ENCODE results near the gene METTL25B.

DNA sequence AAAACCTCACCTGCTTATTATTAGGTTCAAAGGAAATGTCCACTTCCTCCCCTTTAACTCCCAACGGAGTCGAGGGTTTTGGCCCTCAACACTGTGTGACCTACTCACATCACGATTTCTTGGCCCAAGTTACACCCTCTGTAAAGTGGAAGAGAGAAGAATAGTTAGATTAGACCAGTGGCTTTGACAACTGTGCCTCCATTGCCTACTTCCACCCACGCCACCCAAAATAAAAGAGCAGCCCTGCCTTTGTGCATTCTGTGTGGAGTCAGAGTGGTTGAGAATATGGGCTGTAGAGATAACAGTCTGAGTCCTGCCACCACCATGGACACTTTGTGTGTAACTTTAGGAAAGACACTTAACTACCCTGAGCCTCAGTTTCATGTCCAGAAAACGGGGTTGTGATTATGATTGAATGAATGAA, 27.3 kb downstream of the METTL25B start:
- TF ChIP-seq, protein P1, sequence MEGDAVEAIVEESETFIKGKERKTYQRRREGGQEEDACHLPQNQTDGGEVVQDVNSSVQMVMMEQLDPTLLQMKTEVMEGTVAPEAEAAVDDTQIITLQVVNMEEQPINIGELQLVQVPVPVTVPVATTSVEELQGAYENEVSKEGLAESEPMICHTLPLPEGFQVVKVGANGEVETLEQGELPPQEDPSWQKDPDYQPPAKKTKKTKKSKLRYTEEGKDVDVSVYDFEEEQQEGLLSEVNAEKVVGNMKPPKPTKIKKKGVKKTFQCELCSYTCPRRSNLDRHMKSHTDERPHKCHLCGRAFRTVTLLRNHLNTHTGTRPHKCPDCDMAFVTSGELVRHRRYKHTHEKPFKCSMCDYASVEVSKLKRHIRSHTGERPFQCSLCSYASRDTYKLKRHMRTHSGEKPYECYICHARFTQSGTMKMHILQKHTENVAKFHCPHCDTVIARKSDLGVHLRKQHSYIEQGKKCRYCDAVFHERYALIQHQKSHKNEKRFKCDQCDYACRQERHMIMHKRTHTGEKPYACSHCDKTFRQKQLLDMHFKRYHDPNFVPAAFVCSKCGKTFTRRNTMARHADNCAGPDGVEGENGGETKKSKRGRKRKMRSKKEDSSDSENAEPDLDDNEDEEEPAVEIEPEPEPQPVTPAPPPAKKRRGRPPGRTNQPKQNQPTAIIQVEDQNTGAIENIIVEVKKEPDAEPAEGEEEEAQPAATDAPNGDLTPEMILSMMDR (IDR thresholded peaks at IDR 0.05), result no peak
- TF ChIP-seq POLR2A (IDR thresholded peaks at IDR 0.05), result no peak
